ENCODE data around the gene RPL12. TPM values are rescaled to one million over a fixed set of nuclear protein-coding genes. Genes with fewer than 3 reads are reported as not detected.

The RPL12 gene
- total RNA-seq, 4 donors from 2014 or later: 621 to 1,579 (median 999) TPM

- peaks cover 0 to 66% (median 0%) of the 10 kb centered on the region in 3 donors for H3K36me3 ChIP-seq
- DNase-seq: no peak
- H3K27me3 ChIP-seq: no peaks in the 10 kb centered on the region
- H3K4me1 ChIP-seq: no peaks in the 10 kb centered on the region
- TF ChIP-seq POLR2A (IDR thresholded peaks at IDR 0.05) (no peak), CTCF (IDR thresholded peaks at IDR 0.05) (no peak)
- H3K27ac ChIP-seq: no peak overlapping the region
- no peak overlapping the region for H3K4me3 ChIP-seq
- no peaks in the 10 kb centered on the region for H3K9me3 ChIP-seq
Measured at GRCh38 chr9:127482662-127483061, 31.5 kb upstream of the RPL12 start.

- H3K27ac ChIP-seq: no peak overlapping the region
- H3K36me3 ChIP-seq: peaks cover 0 to 55% (median 0%) of the 10 kb centered on the region in 3 donors
- DNase-seq: no peak
- no peaks in the 10 kb centered on the region for H3K9me3 ChIP-seq
- TF ChIP-seq CTCF (IDR thresholded peaks at IDR 0.05) (no peak), POLR2A (IDR thresholded peaks at IDR 0.05) (no peak)
- H3K4me3 ChIP-seq: no peak overlapping the region
- no peaks in the 10 kb centered on the region for H3K27me3 ChIP-seq
- H3K4me1 ChIP-seq: no peaks in the 10 kb centered on the region
Measured at GRCh38 chr9:127479507-127480081, 28.4 kb upstream of the RPL12 start.

- no peak for DNase-seq
- no peak overlapping the region for H3K27ac ChIP-seq
- peaks cover 0 to 41% (median 0%) of the 10 kb centered on the region in 3 donors for H3K36me3 ChIP-seq
- no peak overlapping the region for H3K4me3 ChIP-seq
- TF ChIP-seq CTCF (IDR thresholded peaks at IDR 0.05): no peak
- no peak for TF ChIP-seq POLR2A (IDR thresholded peaks at IDR 0.05)
- H3K9me3 ChIP-seq: no peaks in the 10 kb centered on the region
- H3K4me1 ChIP-seq: no peaks in the 10 kb centered on the region
- H3K27me3 ChIP-seq: no peaks in the 10 kb centered on the region
Measured at GRCh38 chr9:127474592-127474991, 23.4 kb upstream of the RPL12 start.

- DNase-seq: no peak
- Histone ChIP-seq H3K9me3 (no peaks in the 10 kb centered on the region), H3K4me3 (no peak overlapping the region), H3K27ac (no peak overlapping the region), H3K36me3 (peaks cover 0 to 34% (median 0%) of the 10 kb centered on the region in 3 donors), H3K27me3 (no peaks in the 10 kb centered on the region), H3K4me1 (no peaks in the 10 kb centered on the region)
- TF ChIP-seq CTCF (IDR thresholded peaks at IDR 0.05) (no peak), POLR2A (IDR thresholded peaks at IDR 0.05) (no peak)
Measured at GRCh38 chr9:127473932-127474331, 22.7 kb upstream of the RPL12 start.

- Histone ChIP-seq H3K4me3 (no peak overlapping the region), H3K36me3 (peaks cover 0 to 30% (median 0%) of the 10 kb centered on the region in 3 donors)
Measured at GRCh38 chr9:127473501-127473900, 22.3 kb upstream of the RPL12 start.

More at GRCh38 chr9:127473501-127473900, 22.3 kb upstream of the RPL12 start:
- Histone ChIP-seq H3K27me3 (no peaks in the 10 kb centered on the region), H3K4me1 (no peaks in the 10 kb centered on the region), H3K27ac (no peak overlapping the region), H3K9me3 (no peaks in the 10 kb centered on the region)
- DNase-seq: no peak
- TF ChIP-seq POLR2A (IDR thresholded peaks at IDR 0.05) (no peak), CTCF (IDR thresholded peaks at IDR 0.05) (no peak)

Measured in Peyer's patch (tissue), 4 donors.